Measurements from ENCODE around the gene SLC17A7.
"Not testable (repeated sequence)": the region's sequence is repeated elsewhere in the genome, so short reads cannot be mapped to it uniquely, and the experiment has no call there.

Gene SLC17A7

DNA sequence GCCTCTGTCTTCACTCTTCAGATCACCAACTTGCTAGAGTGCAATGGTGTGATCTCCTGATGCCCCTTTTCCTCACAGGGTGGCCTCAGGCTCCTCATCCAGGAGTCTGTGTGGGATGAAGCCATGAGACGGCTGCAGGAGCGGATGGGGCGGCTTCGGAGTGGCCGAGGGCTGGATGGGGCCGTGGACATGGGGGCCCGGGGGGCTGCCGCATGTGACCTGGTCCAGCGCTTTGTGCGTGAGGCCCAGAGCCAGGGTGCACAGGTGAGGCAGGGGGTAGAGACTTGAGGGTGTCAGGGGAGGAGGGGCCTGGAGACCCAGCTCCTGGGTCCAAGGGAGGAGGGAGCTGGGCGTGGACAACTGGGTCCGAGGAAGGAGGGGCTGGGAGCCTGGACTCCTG is 21.2 kb upstream of the SLC17A7 start:
- CTCF ChIA-PET = interaction anchor here (0.7 kb wide), 1 partner anchor 36 kb away, joined by 4 read pairs; no protein-coding TSS in a partner anchor
- no peak overlapping the region for H3K27ac ChIP-seq
- POLR2A ChIA-PET (ENCODE audit: low non-redundant PET) = no interaction called here
- TF ChIP-seq, protein P1, sequence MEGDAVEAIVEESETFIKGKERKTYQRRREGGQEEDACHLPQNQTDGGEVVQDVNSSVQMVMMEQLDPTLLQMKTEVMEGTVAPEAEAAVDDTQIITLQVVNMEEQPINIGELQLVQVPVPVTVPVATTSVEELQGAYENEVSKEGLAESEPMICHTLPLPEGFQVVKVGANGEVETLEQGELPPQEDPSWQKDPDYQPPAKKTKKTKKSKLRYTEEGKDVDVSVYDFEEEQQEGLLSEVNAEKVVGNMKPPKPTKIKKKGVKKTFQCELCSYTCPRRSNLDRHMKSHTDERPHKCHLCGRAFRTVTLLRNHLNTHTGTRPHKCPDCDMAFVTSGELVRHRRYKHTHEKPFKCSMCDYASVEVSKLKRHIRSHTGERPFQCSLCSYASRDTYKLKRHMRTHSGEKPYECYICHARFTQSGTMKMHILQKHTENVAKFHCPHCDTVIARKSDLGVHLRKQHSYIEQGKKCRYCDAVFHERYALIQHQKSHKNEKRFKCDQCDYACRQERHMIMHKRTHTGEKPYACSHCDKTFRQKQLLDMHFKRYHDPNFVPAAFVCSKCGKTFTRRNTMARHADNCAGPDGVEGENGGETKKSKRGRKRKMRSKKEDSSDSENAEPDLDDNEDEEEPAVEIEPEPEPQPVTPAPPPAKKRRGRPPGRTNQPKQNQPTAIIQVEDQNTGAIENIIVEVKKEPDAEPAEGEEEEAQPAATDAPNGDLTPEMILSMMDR (conservative IDR thresholded peaks at IDR 0.05; ENCODE audit: low read depth) = no peak
- no peak for DNase-seq (ENCODE audit: low spot score)

DNA sequence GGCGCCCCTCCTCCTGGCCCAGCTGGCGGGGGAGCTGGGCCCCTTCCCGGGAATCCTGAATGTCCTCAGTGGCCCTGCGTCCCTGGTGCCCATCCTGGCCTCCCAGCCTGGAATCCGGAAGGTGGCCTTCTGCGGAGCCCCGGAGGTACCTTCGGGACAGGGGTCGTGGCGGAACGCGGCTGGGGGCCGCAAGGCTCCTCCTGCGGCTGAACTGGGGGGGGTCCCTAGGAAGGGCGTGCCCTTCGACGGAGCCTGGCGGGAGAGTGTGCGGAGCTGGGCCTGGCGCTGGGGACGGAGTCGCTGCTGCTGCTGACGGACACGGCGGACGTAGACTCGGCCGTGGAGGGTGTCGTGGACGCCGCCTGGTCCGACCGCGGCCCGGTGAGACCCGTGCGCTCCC is 20.3 kb upstream of the SLC17A7 start:
- TF ChIP-seq, protein P1 (conservative IDR thresholded peaks at IDR 0.05; ENCODE audit: low read depth) = no peak
- no peak for DNase-seq (ENCODE audit: low spot score)
- POLR2A ChIA-PET (ENCODE audit: low non-redundant PET) = no interaction called here
- CTCF ChIA-PET = no interaction called here
- H3K27ac ChIP-seq = no peak overlapping the region

DNA sequence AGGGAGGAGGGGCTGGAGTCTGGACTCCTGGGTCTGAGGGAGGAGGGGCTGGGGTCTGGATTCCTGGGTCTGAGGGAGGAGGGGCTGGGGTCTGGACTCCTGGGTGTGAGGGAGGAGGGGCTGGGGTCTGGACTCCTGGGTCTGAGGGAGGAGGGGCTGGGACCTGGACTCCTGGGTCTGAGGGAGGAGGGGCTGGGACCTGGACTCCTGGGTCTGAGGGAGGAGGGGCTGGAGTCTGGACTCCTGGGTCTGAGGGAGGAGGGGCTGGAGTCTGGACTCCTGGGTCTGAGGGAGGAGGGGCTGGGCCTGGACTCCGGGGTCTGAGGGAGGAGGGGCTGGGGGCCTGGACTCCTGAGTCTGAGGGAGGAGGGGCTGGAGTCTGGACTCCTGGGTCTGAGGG is 19.8 kb upstream of the SLC17A7 start:
- CTCF ChIA-PET; H3K27ac ChIP-seq; POLR2A ChIA-PET (ENCODE audit: low non-redundant PET); DNase-seq (ENCODE audit: low spot score): not testable (repeated sequence)

DNA sequence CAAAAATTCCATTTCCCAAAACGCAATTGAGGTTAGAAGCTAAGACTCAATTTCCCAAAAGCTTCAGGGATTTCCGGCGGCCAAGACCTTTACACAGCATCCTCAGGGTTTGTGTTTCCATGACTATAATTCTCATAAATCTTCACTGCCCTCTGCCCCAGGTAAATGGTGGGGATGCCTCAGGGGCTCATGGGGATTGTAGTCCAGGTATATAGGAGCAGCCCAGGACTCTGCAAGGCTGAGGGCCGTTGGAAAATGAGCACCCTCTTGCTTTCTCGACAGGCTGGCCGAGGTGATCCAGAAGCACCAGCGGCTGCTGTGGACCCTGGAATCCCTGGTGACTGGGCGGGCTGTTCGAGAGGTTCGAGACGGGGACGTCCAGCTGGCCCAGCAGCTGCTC is 18.1 kb upstream of the SLC17A7 start:
- POLR2A ChIA-PET (ENCODE audit: low non-redundant PET) = no interaction called here
- CTCF ChIA-PET = interaction anchor here (0.5 to 0.6 kb wide), 2 partner anchors 8 to 19 kb away, joined by 3 to 5 read pairs; partner anchors contain the start of gene PIH1D1
- no peak overlapping the region for H3K27ac ChIP-seq
- TF ChIP-seq, protein P1 (conservative IDR thresholded peaks at IDR 0.05; ENCODE audit: low read depth) = no peak
- no peak for DNase-seq (ENCODE audit: low spot score)

DNA sequence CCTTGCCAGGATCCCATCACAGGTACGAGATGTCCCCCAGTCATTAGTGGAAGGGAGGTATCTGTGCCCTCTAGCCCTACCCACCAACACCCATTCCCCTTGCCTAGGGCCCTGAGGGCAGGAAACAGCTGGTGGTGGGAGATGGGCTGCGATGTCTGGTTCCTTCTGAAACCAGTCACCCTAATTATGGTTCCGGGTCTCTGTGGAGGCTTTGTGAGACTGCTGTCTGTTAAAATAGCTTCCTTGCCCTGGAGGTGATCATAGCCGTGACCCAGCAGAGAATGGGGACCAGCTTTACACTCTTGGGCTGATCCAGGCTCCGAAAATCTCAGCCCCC is 17.2 kb upstream of the SLC17A7 start:
- TF ChIP-seq, protein P1 (conservative IDR thresholded peaks at IDR 0.05; ENCODE audit: low read depth) = no peak
- POLR2A ChIA-PET (ENCODE audit: low non-redundant PET) = no interaction called here
- CTCF ChIA-PET = interaction anchor here (0.6 kb wide), 1 partner anchor 20 kb away, joined by 5 read pairs; no protein-coding TSS in a partner anchor
- no peak for DNase-seq (ENCODE audit: low spot score)
- H3K27ac ChIP-seq = peak overlapping the region; percentile 23

DNA sequence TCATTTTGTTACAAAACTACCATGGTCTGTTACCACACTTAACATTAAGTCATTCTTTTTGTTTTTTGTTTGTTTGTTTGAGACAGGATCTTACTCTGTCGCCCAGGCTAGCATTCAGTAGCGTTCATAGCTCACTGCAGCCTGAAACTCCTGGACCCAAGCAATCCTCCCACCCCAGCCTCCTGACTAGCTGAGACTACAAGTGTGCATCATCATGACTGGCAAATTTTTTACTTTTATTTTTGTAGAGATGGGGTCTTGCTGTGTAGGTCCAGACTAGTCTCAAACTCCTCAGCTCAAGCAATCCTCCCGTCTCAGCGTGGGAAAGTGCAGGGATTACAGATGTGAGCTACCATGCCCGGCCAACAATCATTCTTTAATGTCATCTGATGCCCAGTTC is 15.0 kb upstream of the SLC17A7 start:
- POLR2A ChIA-PET (ENCODE audit: low non-redundant PET) = no interaction called here
- 0 out of 2 replicates have a peak overlapping the region, but pooled peaks have one; percentile 16 for H3K27ac ChIP-seq
- TF ChIP-seq, protein P1 (conservative IDR thresholded peaks at IDR 0.05; ENCODE audit: low read depth) = no peak
- CTCF ChIA-PET = no interaction called here
- no peak for DNase-seq (ENCODE audit: low spot score)

DNA sequence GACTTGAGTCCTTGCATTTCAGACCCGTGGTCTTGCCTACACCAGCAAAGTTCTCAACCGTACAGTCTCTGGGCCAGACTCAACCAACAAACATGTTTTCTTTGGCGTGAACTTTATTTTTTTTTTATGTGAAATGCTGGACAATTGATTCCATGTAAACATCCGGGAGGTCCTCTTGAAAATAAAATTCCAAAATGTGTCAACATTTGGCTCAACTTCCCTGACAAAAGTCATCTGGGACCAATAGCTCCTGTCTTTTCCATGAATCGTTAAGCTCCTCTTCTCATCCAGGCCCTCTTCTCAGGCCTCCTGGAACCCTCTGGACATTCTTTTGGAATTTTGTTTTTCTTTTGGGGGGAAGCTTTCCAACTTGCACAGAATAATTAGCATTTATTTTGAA is 14.4 kb upstream of the SLC17A7 start:
- CTCF ChIA-PET = no interaction called here
- H3K27ac ChIP-seq = no peak overlapping the region
- TF ChIP-seq, protein P1 (conservative IDR thresholded peaks at IDR 0.05; ENCODE audit: low read depth) = no peak
- DNase-seq (ENCODE audit: low spot score) = no peak
- POLR2A ChIA-PET (ENCODE audit: low non-redundant PET) = no interaction called here
